COLO668 (cell line): ENCODE results near the gene BAD.
A peak's percentile ranks its signal among the peaks of the same experiment; 100 is the strongest.
"Not testable (repeated sequence)": the region's sequence is repeated elsewhere in the genome, so short reads cannot be mapped to it uniquely, and the experiment has no call there.

Source experiments
- DNase-seq: peaks from one replicate; lab custom pipeline; 2025; ENCODE audit not compliant: unreplicated experiment; lab: John Stamatoyannopoulos, UW

Gene BAD

DNA sequence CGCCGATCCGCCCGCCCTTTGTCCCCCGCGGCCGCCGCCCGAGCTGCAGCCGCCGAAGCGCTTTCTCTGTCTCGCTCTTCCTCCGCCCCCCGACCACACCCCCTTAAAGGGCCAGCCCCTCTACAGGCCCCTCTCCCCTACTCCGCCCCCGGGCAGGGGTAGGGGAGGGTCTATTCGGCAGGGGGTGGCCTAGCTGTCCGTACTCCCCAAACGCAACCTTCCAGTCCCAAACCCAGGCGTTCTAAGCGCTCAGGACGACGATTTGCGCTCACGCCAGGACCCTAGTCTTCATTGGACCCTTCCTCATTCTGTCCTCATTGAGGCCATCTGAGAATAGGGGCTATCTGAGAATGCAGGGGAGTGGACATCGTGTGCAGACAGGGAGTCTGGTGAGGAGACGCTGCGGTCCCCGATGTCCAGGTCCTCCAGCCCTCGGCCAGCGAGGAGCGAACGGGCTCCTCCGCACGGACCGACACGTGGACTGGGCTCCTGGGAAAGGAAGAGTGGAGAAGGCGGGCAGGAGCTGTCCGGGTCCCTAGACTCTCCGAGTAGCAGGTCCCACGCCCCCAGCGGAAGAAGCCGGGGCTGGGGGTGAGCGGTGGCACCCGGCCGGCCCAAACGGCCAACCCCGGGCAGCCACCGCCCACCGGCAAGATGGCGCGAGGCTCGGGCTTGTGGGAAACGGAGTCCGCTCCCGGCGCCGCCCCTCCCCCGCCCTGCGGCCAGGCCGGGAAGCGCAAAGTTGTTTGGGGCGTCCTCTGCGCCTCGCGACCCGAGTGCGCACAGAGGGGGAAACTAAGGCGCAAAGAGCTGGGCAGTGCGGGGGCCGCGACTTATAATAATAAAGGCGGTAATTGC lies 37.4 kb downstream of the BAD start, which contains the start of gene PPP1R14B:
Gene PPP1R14B (minus strand): TSS at position 73 of the 858 bp plus-strand sequence. CDS start 270 bp downstream, outside the sequence.
- peak; percentile 92 for DNase-seq

GRCh38 chr11:64246621-64246870 lies 37.9 kb downstream of the BAD start:
- not testable (repeated sequence) for DNase-seq

- DNase-seq, result peak; percentile 85
Observed at GRCh38 chr11:64245797-64246620, 38.5 kb downstream of the BAD start.

DNA sequence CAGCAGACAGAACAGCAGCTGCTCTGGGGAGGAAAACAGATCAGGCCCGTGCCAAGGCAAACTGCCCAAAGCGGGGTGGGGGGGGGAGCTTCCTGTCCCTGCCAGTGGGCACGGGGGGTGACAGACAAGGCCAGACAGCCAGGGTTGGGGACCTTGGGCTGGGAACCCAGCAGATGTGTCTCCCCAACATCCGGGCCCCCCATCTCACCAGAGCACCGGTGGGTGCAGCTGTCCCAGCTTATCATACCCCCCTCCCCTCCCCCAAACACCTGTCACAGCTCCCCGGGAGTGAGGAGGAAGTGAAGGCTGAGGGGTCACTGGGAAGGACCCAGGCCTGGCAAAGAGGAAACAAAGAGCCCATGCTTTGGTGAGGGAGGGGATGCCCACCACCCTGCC lies 39.1 kb downstream of the BAD start:
- peak; percentile 84 for DNase-seq

DNA sequence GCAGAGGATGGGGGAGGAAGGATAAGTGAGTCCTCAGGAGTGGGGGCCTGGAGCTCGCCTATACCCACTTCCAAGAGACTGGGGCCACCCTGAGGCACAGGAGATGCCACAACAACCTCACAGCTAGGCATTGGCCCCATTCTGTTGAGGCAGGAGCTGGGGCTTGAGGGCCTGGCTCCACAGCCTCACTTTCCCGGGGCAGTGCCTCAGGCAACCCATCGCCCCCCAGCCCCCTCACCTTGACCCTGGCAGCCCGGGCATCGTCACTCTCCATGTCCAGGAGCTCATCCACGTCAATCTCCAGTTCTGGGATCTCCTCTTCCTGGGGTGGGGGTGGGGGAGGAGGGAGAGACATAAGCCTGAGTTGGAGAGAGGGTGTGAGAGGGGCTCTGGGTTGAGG lies 39.5 kb downstream of the BAD start:
- no peak for DNase-seq

- no peak for DNase-seq
Observed at GRCh38 chr11:64244107-64244506, 40.4 kb downstream of the BAD start.

GRCh38 chr11:64243236-64243854 lies 41.1 kb downstream of the BAD start:
- DNase-seq, result no peak

DNA sequence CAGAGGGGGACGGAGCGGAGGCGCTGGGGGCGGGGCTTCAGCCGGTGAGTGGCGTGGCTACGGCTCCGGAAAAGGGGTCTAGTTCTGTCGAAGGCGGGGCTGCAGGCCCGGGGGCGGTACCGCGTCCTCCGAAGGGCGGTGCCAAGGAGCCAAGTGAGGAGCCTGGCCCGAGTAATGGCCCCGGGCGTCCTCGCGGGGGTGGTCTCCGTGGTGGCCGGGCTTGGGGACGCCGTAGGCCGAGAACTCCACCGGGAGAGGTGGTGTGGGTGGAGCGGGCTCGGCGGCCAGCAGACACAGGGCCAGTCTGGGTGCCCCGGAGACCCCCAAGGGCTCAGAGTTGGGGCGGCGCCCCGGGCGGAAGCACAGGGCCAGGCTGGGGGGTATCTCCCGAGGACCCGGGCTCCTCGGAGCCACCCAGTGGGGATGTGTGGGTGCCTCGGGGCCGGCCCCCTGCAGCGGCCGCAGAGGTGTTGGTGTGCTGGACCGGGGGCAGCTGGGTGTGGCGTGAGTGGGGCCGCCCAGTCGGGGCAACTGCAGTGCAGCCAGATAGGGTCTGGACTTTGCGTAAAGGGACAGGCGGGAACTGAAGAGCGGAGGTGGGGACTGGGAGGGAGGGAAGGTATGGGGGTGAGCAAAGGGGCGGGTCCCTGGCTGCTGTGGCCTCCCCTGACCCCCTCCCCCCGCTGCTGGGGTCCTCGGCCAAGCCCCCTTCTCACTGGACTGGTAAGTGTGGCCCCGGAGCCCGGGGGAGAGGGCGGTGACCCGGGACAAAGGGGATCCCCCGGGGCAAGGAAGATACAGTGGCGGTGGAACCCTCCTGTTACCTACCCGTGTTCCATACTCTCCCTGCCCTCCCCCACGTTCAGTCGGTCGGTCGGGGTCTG lies 42.7 kb downstream of the BAD start:
- peak; percentile 56 for DNase-seq

- peak; percentile 99 for DNase-seq
Observed at GRCh38 chr11:64241241-64241490, 43.3 kb downstream of the BAD start.

GRCh38 chr11:64240435-64241240 lies 43.8 kb downstream of the BAD start, which contains the start of gene FKBP2:
TSS of gene FKBP2 (plus strand) at chr11:64241095. CDS start at chr11:64242388, 1,293 bp downstream.
- DNase-seq, result peak; percentile 99

- peak; percentile 80 for DNase-seq
Observed at GRCh38 chr11:64239662-64240434, 44.6 kb downstream of the BAD start.

DNA sequence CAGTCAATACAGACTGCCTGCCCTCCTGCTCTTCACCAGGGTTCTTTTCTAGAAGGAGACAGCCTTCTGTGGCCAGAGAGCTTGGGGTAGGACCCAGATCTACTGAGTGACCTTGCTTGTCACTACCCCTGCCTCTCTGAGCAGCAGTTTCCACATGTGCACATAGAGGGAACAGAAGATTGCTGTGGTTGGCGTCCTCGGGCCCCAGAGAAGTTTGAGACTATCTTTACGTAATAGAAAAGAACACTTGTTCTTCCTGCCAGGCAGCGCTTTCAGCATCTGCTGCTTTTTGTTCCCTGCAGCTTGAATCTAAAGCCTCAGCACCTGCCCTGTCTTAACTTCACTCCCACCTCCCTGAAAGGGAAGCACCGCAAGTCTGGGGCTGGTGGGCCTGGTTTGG lies 45.5 kb downstream of the BAD start:
- DNase-seq, result no peak

DNA sequence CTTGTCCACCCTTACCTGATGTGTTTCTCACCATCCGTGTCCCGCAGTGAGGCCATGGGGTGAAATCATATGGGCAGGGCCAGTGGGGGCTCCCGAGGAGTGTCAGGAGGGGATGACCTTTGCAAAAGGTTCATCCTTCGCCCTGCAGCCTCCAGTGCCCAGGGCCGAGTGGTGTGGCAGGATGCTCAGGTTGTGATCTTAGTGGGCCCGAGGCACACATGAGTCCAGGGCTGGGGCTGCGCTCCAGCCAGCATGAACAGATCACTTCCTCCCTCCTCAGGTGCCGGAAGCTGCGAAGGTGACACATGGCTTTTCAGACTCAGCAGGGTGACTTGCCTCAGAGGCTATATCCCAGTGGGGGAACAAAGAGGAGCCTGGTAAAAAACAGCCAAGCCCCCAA lies 46.4 kb downstream of the BAD start:
- DNase-seq, result peak; percentile 66

GRCh38 chr11:64237484-64237951 lies 46.9 kb downstream of the BAD start:
- peak; percentile 96 for DNase-seq

DNA sequence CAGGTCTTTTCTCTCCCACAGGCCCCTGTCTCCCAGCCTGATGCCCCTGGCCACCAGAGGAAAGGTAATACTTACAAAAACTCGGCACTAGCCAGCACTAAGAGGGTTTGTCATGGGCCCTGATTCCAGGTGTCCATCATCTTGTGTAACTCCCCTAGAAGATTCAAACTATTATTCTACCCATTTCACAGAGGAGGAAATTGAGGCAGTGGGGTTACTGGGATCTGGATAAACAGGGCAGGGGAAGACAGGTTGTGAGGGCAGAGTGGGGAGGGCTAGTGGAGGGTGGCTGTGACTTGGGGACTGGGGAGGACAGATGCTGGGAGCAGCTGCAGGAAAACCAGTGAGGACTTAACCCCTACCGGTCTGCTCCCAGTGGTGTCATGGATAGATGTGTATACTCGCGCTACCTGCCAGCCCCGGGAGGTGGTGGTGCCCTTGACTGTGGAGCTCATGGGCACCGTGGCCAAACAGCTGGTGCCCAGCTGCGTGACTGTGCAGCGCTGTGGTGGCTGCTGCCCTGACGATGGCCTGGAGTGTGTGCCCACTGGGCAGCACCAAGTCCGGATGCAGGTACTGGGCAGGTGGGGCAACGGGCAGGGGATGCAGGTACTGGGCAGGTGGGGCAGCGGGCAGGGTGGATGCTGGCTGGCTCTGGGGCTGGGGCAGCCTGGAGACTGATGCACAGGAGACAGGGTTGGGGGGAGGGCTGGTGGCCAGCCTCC lies 48.9 kb downstream of the BAD start:
- DNase-seq, result peak; percentile 67

- peak; percentile 84 for DNase-seq
Observed at GRCh38 chr11:64234647-64235379, 49.7 kb downstream of the BAD start.

- peak; percentile 77 for DNase-seq
Observed at GRCh38 chr11:64233913-64234586, 50.4 kb downstream of the BAD start, which contains the start of gene VEGFB. TSS of gene VEGFB (plus strand) at chr11:64234584. CDS start at chr11:64234834, 250 bp downstream.
